Loucy (cell line): ENCODE results near the gene IRF3.

Source experiments
- H2AFZ ChIP-seq: fragments of 200-600 bp; sonication (generic); 2 replicates; pipeline ENCODE4 v1.6.0; 2016; ENCODE audit warnings: antibody characterized with exemption, mild to moderate bottlenecking, low read length, moderate library complexity
- H3F3A ChIP-seq: fragments of 200-600 bp; 2 replicates; pipeline ENCODE4 v1.6.0; 2016; ENCODE audit warnings: antibody characterized with exemption, low read depth, mild to moderate bottlenecking
- H3K27me3 ChIP-seq: fragments of 200-600 bp; sonication (generic); 2 replicates; pipeline ENCODE4 v1.6.1; 2014; ENCODE audit warnings: low read length, mild to moderate bottlenecking; ENCODE audit not compliant: insufficient read depth, poor library complexity, severe bottlenecking
- H3K36me3 ChIP-seq: fragments of 200-600 bp; sonication (generic); 2 replicates; pipeline ENCODE4 v1.6.1; 2016; ENCODE audit warnings: low read length; ENCODE audit not compliant: insufficient read depth
- H3K4me1 ChIP-seq: fragments of 200-600 bp; sonication (generic); 2 replicates; pipeline ENCODE4 v1.5.1; 2014; ENCODE audit warnings: low read length, mild to moderate bottlenecking; ENCODE audit not compliant: insufficient read depth, poor library complexity, severe bottlenecking
- H3K4me2 ChIP-seq: fragments of 200-600 bp; sonication (generic); 2 replicates; pipeline ENCODE4 v1.6.0; 2014; ENCODE audit warnings: antibody characterized with exemption, low read length, low read depth, mild to moderate bottlenecking; ENCODE audit not compliant: poor library complexity, severe bottlenecking
- H3K4me3 ChIP-seq: fragments of 200-600 bp; sonication (generic); 2 replicates; pipeline ENCODE4 v1.5.1; 2014; ENCODE audit warnings: low read length, mild to moderate bottlenecking, mixed read lengths; ENCODE audit not compliant: poor library complexity, severe bottlenecking
- H3K79me2 ChIP-seq: fragments of 200-600 bp; sonication (generic); 2 replicates; pipeline ENCODE4 v1.6.1; 2014; ENCODE audit warnings: low read length; ENCODE audit not compliant: insufficient read depth
- H3K9ac ChIP-seq: fragments of 200-600 bp; sonication (generic); 2 replicates; pipeline ENCODE4 v1.6.0; 2014; ENCODE audit warnings: mild to moderate bottlenecking, low read depth, low read length, moderate library complexity; ENCODE audit not compliant: poor library complexity, severe bottlenecking
- H3K9me2 ChIP-seq: fragments of 200-600 bp; sonication (generic); replicated peaks from 2 replicates; pipeline ENCODE4 v1.6.1; 2016; ENCODE audit warnings: low read depth, low read length, mixed read lengths
- H3K9me3 ChIP-seq: fragments of 200-600 bp; sonication (generic); 2 replicates; pipeline ENCODE4 v1.6.1; 2014; ENCODE audit warnings: mild to moderate bottlenecking, antibody characterized with exemption, low read length, low read depth; ENCODE audit not compliant: insufficient read depth
- H4K20me1 ChIP-seq: fragments of 200-600 bp; sonication (generic); 2 replicates; pipeline ENCODE4 v1.6.0; 2014; ENCODE audit warnings: antibody characterized with exemption, low read length, mild to moderate bottlenecking; ENCODE audit not compliant: insufficient read depth, poor library complexity, severe bottlenecking
- CTCF ChIP-seq: fragments of 200-600 bp; sonication (generic); conservative IDR thresholded peaks from 2 replicates; pipeline ENCODE4 v1.5.1; 2014; ENCODE audit warnings: mild to moderate bottlenecking, antibody characterized with exemption, low read length
- EZH2phosphoT487 ChIP-seq: fragments of 200-600 bp; IDR thresholded peaks from 2 replicates; pipeline ENCODE4 v1.6.1; 2018; ENCODE audit warnings: antibody characterized with exemption, mild to moderate bottlenecking, moderate library complexity, borderline replicate concordance

Gene IRF3

GRCh38 chr19:49710372-49710951 is 44.8 kb upstream of the IRF3 start:
- Histone ChIP-seq H3K79me2 (no peaks in the 10 kb centered on the region), H2AFZ (no peak overlapping the region), H3K27me3 (no peaks in the 10 kb centered on the region), H3K4me3 (no peak overlapping the region), H3F3A (no peaks in the 10 kb centered on the region), H3K9me3 (no peaks in the 10 kb centered on the region), H3K4me2 (no peak overlapping the region), H3K4me1 (no peaks in the 10 kb centered on the region), H3K9ac (no peak overlapping the region), H3K9me2 (no peaks in the 10 kb centered on the region), H3K36me3 (no peaks in the 10 kb centered on the region), H4K20me1 (no peaks in the 10 kb centered on the region)
- no peak for TF ChIP-seq EZH2phosphoT487
- no peak for TF ChIP-seq CTCF

- Histone ChIP-seq H4K20me1 (no peaks in the 10 kb centered on the region), H3K27me3 (no peaks in the 10 kb centered on the region)
Observed at GRCh38 chr19:49705919-49706318, 40.3 kb upstream of the IRF3 start.

GRCh38 chr19:49704888-49705642 is 39.4 kb upstream of the IRF3 start:
- H3K4me1 ChIP-seq: no peaks in the 10 kb centered on the region
- no peak overlapping the region for H3K4me2 ChIP-seq
- H3K27me3 ChIP-seq: no peaks in the 10 kb centered on the region
- H3F3A ChIP-seq: no peaks in the 10 kb centered on the region
- H3K4me3 ChIP-seq: no peak overlapping the region
- no peak overlapping the region for H2AFZ ChIP-seq
- no peaks in the 10 kb centered on the region for H4K20me1 ChIP-seq
- no peaks in the 10 kb centered on the region for H3K9me3 ChIP-seq
- no peaks in the 10 kb centered on the region for H3K36me3 ChIP-seq
- no peaks in the 10 kb centered on the region for H3K79me2 ChIP-seq
- no peak overlapping the region for H3K9ac ChIP-seq
- no peaks in the 10 kb centered on the region for H3K9me2 ChIP-seq
- TF ChIP-seq EZH2phosphoT487: no peak
- no peak for TF ChIP-seq CTCF

More at GRCh38 chr19:49705919-49706318, 40.3 kb upstream of the IRF3 start:
- no peak overlapping the region for H3K4me2 ChIP-seq
- H3K36me3 ChIP-seq: no peaks in the 10 kb centered on the region
- no peaks in the 10 kb centered on the region for H3K9me2 ChIP-seq
- no peaks in the 10 kb centered on the region for H3K4me1 ChIP-seq
- no peak overlapping the region for H3K4me3 ChIP-seq
- H2AFZ ChIP-seq: no peak overlapping the region
- H3F3A ChIP-seq: no peaks in the 10 kb centered on the region
- no peaks in the 10 kb centered on the region for H3K9me3 ChIP-seq
- no peaks in the 10 kb centered on the region for H3K79me2 ChIP-seq
- TF ChIP-seq CTCF (no peak), EZH2phosphoT487 (no peak)
- H3K9ac ChIP-seq: no peak overlapping the region
